Measurements from ENCODE around the gene MMP17.
"Not testable (repeated sequence)": the region's sequence is repeated elsewhere in the genome, so short reads cannot be mapped to it uniquely, and the experiment has no call there.

GRCh38 chr12:131874972-131875371, 46.8 kb downstream of the MMP17 start:
- TF ChIP-seq CTCF (IDR thresholded peaks at IDR 0.05; ENCODE audit: low read depth, low read length, poor library complexity, severe bottlenecking); EZH2phosphoT487 (IDR thresholded peaks at IDR 0.05; ENCODE audit: borderline replicate concordance, low read length): not testable (repeated sequence)
